GM12892 (cell line): Measurements from ENCODE around the gene ADCY9. TPM values are rescaled to one million over a fixed set of nuclear protein-coding genes. Genes with fewer than 3 reads are reported as not detected.
"Not testable (repeated sequence)": the region's sequence is repeated elsewhere in the genome, so short reads cannot be mapped to it uniquely, and the experiment has no call there.

Experiments used
- DNase-seq: peaks from one replicate; pipeline ENCODE4 v3.0.0; 2011; ENCODE audit not compliant: insufficient read length
- FAIRE-seq: peaks from 2 replicates; lab custom pipeline; 2011; peaks lifted over from hg19 to GRCh38; lab: Jason Lieb, UNC
- POLR2A ChIP-seq: IDR thresholded peaks from 2 replicates; pipeline ENCODE4 v1.6.1; 2011; ENCODE audit warnings: low read depth, low read length, control low read depth
- POLR2AphosphoS5 ChIP-seq: IDR thresholded peaks from 2 replicates; pipeline ENCODE4 v1.6.1; 2011; ENCODE audit warnings: low read depth, low read length, control low read depth
- TAF1 ChIP-seq: IDR thresholded peaks from 2 replicates; pipeline ENCODE4 v1.6.1; 2011; ENCODE audit warnings: low read depth, mild to moderate bottlenecking, control low read depth, low read length, borderline replicate concordance
- polyA plus RNA-seq: library from polyadenylated mRNA; unstranded; fragments of >200 nt; gene quantifications from one replicate; pipeline ENCODE4 v1.2.1, GENCODE V29; 2012; ENCODE audit warnings: missing spikeins, inconsistent platforms; ENCODE audit not compliant: missing spikeins

ADCY9 gene
- 0.11 TPM for polyA plus RNA-seq

GRCh38 chr16:4116325-4117249 lies at the start of gene ADCY9:
TSS of gene ADCY9 (minus strand) at chr16:4116442. CDS start at chr16:4115442, 1,000 bp downstream.
- FAIRE-seq, result no peak
- no peak for TF ChIP-seq POLR2AphosphoS5
- peak; percentile 81 for DNase-seq

- FAIRE-seq (no peak), DNase-seq (no peak)
- TF ChIP-seq POLR2AphosphoS5 (no peak), TAF1 (no peak), POLR2A (no peak)
Observed at GRCh38 chr16:4160658-4161430, 44.6 kb upstream of the ADCY9 start.

GRCh38 chr16:4159726-4160125 lies 43.5 kb upstream of the ADCY9 start:
- TF ChIP-seq TAF1 (no peak), POLR2A (no peak), POLR2AphosphoS5 (no peak)
- no peak for DNase-seq
- no peak for FAIRE-seq

- FAIRE-seq (no peak), DNase-seq (no peak)
- no peak for TF ChIP-seq POLR2A
- no peak for TF ChIP-seq POLR2AphosphoS5
- TF ChIP-seq TAF1, result no peak
Observed at GRCh38 chr16:4158143-4159093, 42.2 kb upstream of the ADCY9 start.

GRCh38 chr16:4157376-4157825 lies 41.2 kb upstream of the ADCY9 start:
- TF ChIP-seq POLR2AphosphoS5 (no peak), TAF1 (no peak), POLR2A (no peak)
- FAIRE-seq (no peak), DNase-seq (no peak)

- FAIRE-seq, result not testable (repeated sequence)
Observed at GRCh38 chr16:4156503-4156902, 40.3 kb upstream of the ADCY9 start.

GRCh38 chr16:4153364-4153763 lies 37.1 kb upstream of the ADCY9 start:
- FAIRE-seq, result not testable (repeated sequence)

More at GRCh38 chr16:4156503-4156902, 40.3 kb upstream of the ADCY9 start:
- DNase-seq, result not testable (repeated sequence)

GRCh38 chr16:4152267-4152666 lies 36.0 kb upstream of the ADCY9 start:
- DNase-seq (no peak), FAIRE-seq (no peak)
- TF ChIP-seq POLR2A, result no peak
- TF ChIP-seq POLR2AphosphoS5, result no peak
- no peak for TF ChIP-seq TAF1

More at GRCh38 chr16:4153364-4153763, 37.1 kb upstream of the ADCY9 start:
- DNase-seq, result not testable (repeated sequence)

GRCh38 chr16:4147236-4147635 lies 31.0 kb upstream of the ADCY9 start:
- no peak for TF ChIP-seq POLR2A
- TF ChIP-seq POLR2AphosphoS5, result no peak
- no peak for TF ChIP-seq TAF1
- no peak for FAIRE-seq
- no peak for DNase-seq

- DNase-seq (peak; percentile 27), FAIRE-seq (no peak)
- TF ChIP-seq POLR2AphosphoS5 (no peak), TAF1 (no peak), POLR2A (no peak)
Observed at GRCh38 chr16:4142268-4142667, 26.0 kb upstream of the ADCY9 start.

- FAIRE-seq, result no peak
- no peak for TF ChIP-seq POLR2A
- no peak for TF ChIP-seq POLR2AphosphoS5
- no peak for TF ChIP-seq TAF1
- DNase-seq, result no peak
Observed at GRCh38 chr16:4141604-4142003, 25.4 kb upstream of the ADCY9 start.
